HG02943 (cell line): ENCODE results near the gene MRPL16.

ENCODE experiments used
- ATAC-seq: cut with Tn5 transposase; IDR thresholded peaks from one replicate; pipeline ENCODE4 v1.9.1; 2021; ENCODE audit warnings: mild to moderate bottlenecking, low read depth, moderate library complexity; ENCODE audit not compliant: unreplicated experiment

MRPL16 gene

DNA sequence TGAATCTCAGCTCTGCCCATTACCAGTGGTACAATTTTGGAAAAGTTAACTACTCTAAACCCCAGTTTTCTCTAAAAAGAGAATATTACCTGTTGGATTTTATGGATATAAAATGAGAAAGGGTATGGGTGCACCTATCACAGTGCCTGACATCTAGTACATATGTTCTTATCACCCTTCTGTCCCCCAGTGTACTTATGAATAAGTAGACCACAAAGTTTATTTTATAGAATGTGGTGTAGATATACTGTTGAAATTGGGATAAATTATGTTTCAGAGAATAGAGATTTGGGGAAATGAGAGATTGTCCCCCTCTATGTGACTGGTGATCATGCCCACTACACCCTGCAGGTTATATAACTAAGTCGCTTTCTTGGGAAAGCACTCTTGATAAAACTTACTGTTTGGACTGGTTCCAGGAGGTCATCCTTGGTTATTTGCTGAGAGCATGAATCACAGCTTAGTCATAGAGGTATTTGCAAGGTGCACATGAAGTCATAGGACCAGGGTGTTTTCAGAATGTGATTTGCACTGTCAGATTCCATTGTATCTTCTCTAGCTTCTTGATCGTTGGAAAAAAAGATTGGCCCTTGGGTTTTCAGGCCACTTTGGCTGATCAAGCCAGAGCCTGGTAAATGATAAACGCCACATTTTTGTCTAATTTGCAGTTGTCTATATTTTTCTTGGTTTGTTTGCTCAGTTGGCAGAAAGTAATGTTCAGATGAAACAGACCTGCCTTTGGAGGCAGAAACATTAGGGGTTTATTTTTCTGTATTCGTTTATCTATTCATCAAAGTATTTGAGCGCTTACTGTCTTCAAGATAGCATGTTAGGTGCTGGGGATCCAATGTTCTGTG, 34.1 kb downstream of the MRPL16 start:
- ATAC-seq = no peak

GRCh38 chr11:59773083-59773440, 37.5 kb downstream of the MRPL16 start:
- ATAC-seq = no peak

DNA sequence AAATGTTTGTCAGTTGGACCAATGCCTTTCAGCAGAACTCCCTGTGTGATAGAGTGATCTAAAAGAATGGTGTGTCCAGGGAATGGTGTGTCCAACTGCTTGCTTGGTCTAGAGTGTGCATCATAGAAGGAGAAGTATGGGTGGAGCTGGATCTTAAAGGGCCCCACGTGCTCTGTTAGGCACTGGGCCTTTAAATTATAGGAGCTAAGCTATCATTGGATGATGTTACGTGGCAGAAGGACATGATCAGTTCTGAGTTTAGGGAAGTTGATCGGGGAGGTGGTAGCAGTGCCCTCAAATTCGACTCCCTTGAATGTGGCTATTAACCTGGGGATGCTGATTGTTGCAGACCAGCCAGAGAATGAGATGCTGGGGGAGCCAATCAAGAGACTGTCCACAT, 39.0 kb downstream of the MRPL16 start:
- ATAC-seq = no peak

DNA sequence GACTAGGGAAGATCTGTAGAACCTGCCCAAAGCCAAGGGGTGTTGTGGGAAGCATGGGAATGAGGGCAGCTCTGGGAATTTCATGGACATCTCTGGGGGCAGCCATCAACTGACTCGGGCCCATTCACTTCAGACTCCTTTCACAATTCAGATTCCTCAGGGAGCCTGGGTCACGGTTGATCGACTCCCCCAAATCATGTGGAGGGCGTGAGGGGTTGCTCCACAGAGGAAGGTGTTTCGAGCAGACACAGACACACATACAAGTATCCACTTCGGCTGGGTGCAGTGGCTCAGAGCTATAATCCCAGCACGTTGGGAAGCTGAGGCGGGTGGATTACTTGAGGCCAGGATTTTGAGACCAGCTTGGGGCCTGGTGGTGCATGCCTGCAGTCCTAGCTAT, 39.7 kb downstream of the MRPL16 start:
- no peak for ATAC-seq

DNA sequence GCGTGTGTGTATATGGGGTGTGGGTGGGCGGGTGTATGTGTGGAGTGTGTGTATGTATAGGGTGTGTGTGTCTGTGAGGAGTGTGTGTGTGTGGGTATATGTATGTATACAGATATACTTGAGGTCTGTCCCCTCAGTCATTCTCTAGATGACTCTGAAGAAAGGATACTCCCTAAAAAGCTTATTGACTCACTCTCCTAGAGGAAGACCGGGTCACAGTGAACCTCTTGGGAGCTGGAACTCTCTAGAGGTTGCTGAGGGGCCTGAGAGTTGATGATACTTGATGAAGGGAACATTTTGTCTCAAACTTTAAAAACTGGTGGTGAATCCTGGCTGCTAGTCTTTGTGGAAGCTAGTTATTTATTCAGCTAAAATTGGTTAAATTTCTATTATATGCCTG, 40.3 kb downstream of the MRPL16 start:
- ATAC-seq = no peak

GRCh38 chr11:59769828-59770227, 40.8 kb downstream of the MRPL16 start:
- no peak for ATAC-seq

GRCh38 chr11:59769111-59769510, 41.5 kb downstream of the MRPL16 start:
- no peak for ATAC-seq

- no peak for ATAC-seq
These were observed 43.4 kb downstream of the MRPL16 start for GRCh38 chr11:59767225-59767611.

DNA sequence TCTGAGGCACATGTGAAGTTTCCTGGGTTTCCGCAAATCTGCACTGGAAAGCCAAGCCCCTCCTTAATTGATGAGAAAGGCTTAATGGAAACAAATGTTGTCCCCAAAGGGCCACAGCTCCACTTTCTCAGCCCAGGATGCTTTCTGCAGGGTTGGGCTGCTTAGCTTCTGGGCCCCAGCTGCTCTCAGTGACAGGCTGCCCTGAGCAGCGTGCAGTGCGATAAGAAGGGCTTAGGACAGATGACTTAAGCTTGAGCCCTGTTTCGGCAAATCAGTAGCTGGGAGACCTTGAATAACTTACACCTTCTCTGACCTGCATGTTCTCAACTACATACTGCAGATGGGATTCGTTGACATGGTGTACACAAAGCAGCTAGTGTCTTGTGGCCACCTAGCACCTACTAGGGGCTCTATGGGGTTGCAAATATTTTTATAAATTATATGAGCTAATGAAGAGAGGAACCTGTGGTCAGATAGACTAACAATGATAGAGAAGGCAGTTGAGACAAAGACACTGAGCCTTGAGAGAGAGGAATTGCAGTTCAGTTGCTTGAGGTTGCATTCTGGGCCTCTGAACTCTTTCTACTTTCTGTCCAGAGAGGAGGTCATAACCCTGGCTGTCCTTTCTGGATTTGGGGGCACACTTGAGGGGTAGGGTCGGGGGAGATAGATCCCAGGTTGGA, 43.9 kb downstream of the MRPL16 start:
- ATAC-seq = no peak

DNA sequence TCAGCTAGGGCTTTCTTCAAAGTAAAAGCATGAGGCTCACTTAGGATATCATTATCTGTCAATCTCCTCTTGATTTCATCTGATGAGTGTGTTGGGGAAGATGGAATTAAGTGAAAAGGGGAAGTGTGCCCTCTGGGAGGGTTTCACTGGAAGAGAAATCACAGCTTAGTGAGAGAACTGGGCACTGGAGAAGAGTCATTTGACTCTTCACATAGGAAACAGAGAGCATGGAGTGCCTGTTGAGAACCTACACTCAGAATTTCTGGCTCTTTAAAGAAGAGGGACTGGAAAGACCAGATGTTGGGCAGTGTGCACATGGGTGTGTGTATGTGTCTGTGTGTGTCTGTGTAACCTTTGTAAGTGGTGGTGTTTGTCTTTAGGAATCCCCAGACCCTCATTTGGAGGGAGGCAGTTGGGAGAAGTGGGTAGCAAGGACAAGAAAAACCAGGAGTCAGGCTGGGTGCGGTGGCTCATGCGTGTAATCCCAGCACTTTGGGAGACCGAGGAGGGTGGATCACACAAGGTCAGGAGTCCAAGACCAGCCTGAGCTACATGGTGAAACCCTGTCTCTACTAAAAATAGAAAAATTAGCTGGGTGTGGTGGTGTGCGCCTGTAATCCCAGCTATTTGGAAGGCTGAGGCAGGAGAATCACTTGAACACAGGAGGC, 45.4 kb downstream of the MRPL16 start:
- no peak for ATAC-seq

DNA sequence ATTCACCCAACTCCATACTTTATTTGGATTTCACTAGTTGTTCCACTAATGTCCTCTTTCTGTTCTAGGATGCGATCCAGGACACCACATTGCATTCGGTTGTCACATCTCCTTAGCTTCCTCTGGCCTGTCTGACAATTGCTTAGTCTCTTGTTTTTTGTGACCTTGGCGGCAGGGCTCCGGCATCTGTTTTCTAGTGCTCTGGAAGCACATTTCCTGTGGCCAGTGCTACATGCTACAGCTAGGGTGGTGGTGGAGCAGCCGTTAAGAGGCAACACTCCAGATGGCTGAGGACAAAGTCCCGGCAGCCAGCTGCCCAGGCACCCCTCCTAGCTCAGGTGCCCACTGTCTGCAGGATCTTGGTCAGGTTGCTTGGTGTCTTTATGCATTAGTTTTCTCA, 48.6 kb downstream of the MRPL16 start:
- no peak for ATAC-seq

DNA sequence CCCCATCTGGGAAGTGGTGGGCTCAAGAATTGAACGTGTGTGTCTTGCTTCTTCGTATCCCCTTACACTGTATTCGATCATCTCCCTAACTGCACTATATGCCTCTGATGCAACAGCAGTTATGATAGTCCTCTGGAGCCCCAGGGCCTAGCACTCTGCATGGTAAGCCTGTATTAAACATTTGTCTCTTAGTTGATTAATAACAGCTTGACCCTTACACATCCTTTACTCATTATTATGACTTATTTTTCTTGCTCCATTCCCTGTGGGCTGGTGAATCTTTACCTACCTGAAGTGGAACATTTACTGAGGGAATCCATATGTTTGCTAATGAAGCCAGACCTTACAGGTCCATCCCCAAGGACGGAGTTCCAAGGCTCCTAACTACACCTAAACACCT, 49.8 kb downstream of the MRPL16 start:
- no peak for ATAC-seq

DNA sequence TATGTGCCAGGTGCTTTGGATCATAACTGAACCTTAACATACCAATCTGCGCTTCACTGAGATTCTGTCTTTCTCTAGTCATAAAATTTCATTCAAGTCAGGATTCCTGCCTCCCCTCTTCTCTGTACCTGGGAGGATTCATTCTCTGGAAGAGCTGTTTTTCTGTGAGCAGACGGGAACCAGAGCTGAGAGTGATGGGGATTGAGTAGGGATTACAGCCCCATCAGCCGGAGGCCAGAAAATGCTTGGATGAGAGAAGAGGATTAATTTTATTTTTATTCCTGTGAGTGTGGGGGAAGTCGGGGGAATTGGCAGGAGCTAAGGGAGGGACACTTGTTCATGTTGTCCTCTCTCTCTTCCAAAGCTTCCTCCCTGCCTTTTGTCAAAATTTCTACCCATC, 50.7 kb downstream of the MRPL16 start:
- ATAC-seq = no peak

DNA sequence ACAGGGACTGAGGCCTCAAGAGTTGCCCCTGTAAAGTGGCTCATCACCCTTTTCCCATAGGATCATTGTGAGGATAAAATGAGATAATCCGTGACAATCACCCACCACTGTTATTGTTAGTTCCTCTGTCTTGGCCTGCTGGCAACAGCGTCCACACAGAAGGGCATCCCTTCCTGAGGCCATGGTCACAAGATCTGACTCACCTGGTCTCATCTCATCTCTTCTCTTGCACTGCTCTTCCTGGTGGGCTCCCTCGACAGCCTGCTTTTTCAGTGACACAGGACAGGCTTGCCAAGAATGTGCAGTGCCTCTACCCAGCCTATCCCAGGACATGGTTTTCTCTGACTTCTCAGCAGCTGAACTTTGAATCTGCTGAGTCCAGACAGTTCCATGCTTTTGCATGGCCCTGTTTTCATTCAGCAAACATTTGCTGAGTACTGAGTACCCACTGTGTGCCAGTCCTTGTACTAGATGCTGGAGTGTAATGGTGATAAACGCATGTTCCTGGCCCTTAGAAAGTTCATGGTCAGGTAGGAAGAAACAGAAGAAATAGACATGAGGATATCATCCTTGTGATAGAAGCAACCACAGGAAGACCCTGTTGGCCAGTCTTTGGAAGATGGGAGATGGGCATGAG, 52.1 kb downstream of the MRPL16 start:
- no peak for ATAC-seq

DNA sequence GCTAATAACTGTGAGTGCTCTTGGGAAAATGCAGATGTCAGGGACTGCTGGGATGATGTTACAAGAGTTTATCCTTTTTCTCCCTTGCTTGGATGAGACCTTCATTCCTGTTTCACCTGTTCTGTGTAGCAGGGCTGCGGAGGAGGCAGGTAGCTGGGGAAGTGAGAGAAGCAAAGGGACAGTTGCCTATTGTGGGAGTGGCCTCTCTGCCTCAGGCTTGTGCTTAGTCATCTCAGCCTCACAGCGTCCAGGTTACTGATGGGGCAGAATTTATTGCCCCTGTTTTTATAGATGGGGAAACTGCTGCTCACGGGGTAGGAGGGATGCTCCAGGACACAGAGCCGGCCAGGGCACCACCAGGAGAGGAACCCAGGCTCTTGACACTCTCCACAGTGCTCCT, 53.7 kb downstream of the MRPL16 start:
- ATAC-seq = no peak

DNA sequence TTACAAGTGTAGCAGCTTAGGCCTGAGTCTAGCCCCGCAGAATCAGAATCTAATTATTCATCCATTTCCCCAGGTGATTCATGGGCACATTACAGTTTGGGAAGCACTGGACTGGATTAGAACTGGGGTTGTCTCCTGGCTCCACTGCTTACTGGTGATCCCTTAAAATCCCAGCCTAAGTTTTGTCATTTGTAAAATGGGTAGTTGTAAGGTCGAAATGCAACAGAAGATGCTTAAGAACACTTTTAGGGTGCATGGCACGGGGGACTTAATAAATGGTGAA, 54.1 kb downstream of the MRPL16 start:
- no peak for ATAC-seq
